ENCODE data around the gene CYBB.

CYBB gene

GRCh38 chrX:37776987-37777325 is 2.9 kb upstream of the CYBB start:
- no peaks in the 10 kb centered on the region for H3K27me3 ChIP-seq (ENCODE audit: insufficient read depth, low read length)
- H4K8ac ChIP-seq (ENCODE audit: low read depth, low read length): no peak overlapping the region
- no CpG with 5 or more reads among the region's 2 CpGs for WGBS (ENCODE audit: extremely low coverage, insufficient coverage, insufficient read length)
- H3K4me1 ChIP-seq (ENCODE audit: control insufficient read depth in 1 of 2, insufficient read depth in 2 of 2, low read length in 2 of 2): no peaks in the 10 kb centered on the region
- H4K12ac ChIP-seq (ENCODE audit: low read depth, low read length): no peak overlapping the region
- H2BK120ac ChIP-seq (ENCODE audit: insufficient read depth, low read length, poor library complexity): no peak overlapping the region
- H3K27ac ChIP-seq (ENCODE audit: low read depth, low read length): no peak overlapping the region
- H3K9me3 ChIP-seq (ENCODE audit: insufficient read depth, low read depth, low read length): no peaks in the 10 kb centered on the region
- no peak for DNase-seq
- H3K18ac ChIP-seq (ENCODE audit: low read length): no peak overlapping the region
- no peak overlapping the region for H2AFZ ChIP-seq (ENCODE audit: insufficient read depth, low read length, poor library complexity)
- H3K14ac ChIP-seq (ENCODE audit: low read length): no peak overlapping the region
- no peak overlapping the region for H2BK12ac ChIP-seq (ENCODE audit: low read length)
- no peak overlapping the region for H3K4me2 ChIP-seq (ENCODE audit: low read length)
- H3K9ac ChIP-seq (ENCODE audit: low read length): no peak overlapping the region
- H2BK5ac ChIP-seq (ENCODE audit: low read depth, low read length, poor library complexity): no peak overlapping the region
- H4K91ac ChIP-seq (ENCODE audit: low read depth, low read length): no peak overlapping the region
- no peak overlapping the region for H2AK5ac ChIP-seq (ENCODE audit: low read length)
- H3K79me1 ChIP-seq (ENCODE audit: low read length): no peaks in the 10 kb centered on the region
- H3K23ac ChIP-seq (ENCODE audit: low read length): no peak overlapping the region
- no peak overlapping the region for H3K4ac ChIP-seq (ENCODE audit: low read depth, low read length)
- no peaks in the 10 kb centered on the region for H3K36me3 ChIP-seq (ENCODE audit: control insufficient read depth in 1 of 2, insufficient read depth in 2 of 2, low read length in 2 of 2)
- H3K79me2 ChIP-seq (ENCODE audit: control insufficient read depth, insufficient read depth, low read length, poor library complexity): no peaks in the 10 kb centered on the region
- no peak overlapping the region for H3K4me3 ChIP-seq (ENCODE audit: low read depth, low read length)

- no peak overlapping the region for H2BK12ac ChIP-seq (ENCODE audit: low read length)
- no peak overlapping the region for H3K18ac ChIP-seq (ENCODE audit: low read length)
- no peak overlapping the region for H2AFZ ChIP-seq (ENCODE audit: insufficient read depth, low read length, poor library complexity)
- no peak overlapping the region for H2BK120ac ChIP-seq (ENCODE audit: insufficient read depth, low read length, poor library complexity)
- H4K12ac ChIP-seq (ENCODE audit: low read depth, low read length): no peak overlapping the region
- no peak overlapping the region for H3K23ac ChIP-seq (ENCODE audit: low read length)
- H3K14ac ChIP-seq (ENCODE audit: low read length): no peak overlapping the region
- no peaks in the 10 kb centered on the region for H3K4me1 ChIP-seq (ENCODE audit: control insufficient read depth in 1 of 2, insufficient read depth in 2 of 2, low read length in 2 of 2)
- DNase-seq: no peak
- H3K4ac ChIP-seq (ENCODE audit: low read depth, low read length): no peak overlapping the region
- H2AK5ac ChIP-seq (ENCODE audit: low read length): no peak overlapping the region
- H3K27ac ChIP-seq (ENCODE audit: low read depth, low read length): no peak overlapping the region
- no peak overlapping the region for H4K91ac ChIP-seq (ENCODE audit: low read depth, low read length)
- no peaks in the 10 kb centered on the region for H3K79me2 ChIP-seq (ENCODE audit: control insufficient read depth, insufficient read depth, low read length, poor library complexity)
- no peak overlapping the region for H3K9ac ChIP-seq (ENCODE audit: low read length)
- no peak overlapping the region for H3K4me3 ChIP-seq (ENCODE audit: low read depth, low read length)
- no peak overlapping the region for H3K4me2 ChIP-seq (ENCODE audit: low read length)
- H3K36me3 ChIP-seq (ENCODE audit: control insufficient read depth in 1 of 2, insufficient read depth in 2 of 2, low read length in 2 of 2): no peaks in the 10 kb centered on the region
- H3K9me3 ChIP-seq (ENCODE audit: insufficient read depth, low read depth, low read length): no peaks in the 10 kb centered on the region
- no peak overlapping the region for H2BK5ac ChIP-seq (ENCODE audit: low read depth, low read length, poor library complexity)
- no peak overlapping the region for H4K8ac ChIP-seq (ENCODE audit: low read depth, low read length)
- WGBS (ENCODE audit: extremely low coverage, insufficient coverage, insufficient read length): no CpG with 5 or more reads among the region's 4 CpGs
- H3K79me1 ChIP-seq (ENCODE audit: low read length): no peaks in the 10 kb centered on the region
- no peaks in the 10 kb centered on the region for H3K27me3 ChIP-seq (ENCODE audit: insufficient read depth, low read length)
Measured at GRCh38 chrX:37781081-37781480, 1.2 kb downstream of the CYBB start.

DNA sequence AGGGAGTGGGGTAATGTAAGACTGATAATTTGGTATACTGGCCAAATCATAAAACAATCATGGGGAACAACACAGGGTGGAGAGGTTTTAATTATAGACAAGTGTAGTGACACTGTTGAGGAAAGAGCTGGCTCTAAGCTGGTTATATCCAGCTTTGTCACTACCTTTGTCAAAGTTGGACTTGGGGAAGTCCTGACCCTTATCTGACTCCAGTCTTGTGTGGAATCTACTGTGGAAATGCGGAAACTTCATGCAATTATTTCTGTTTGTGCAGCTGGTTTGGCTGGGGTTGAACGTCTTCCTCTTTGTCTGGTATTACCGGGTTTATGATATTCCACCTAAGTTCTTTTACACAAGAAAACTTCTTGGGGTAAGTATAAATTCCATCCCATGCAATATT is 2.0 kb downstream of the CYBB start:
- no peak overlapping the region for H3K23ac ChIP-seq (ENCODE audit: low read length)
- H2BK12ac ChIP-seq (ENCODE audit: low read length): no peak overlapping the region
- no peak overlapping the region for H2AFZ ChIP-seq (ENCODE audit: insufficient read depth, low read length, poor library complexity)
- H3K27ac ChIP-seq (ENCODE audit: low read depth, low read length): no peak overlapping the region
- no peak overlapping the region for H4K12ac ChIP-seq (ENCODE audit: low read depth, low read length)
- no peaks in the 10 kb centered on the region for H3K27me3 ChIP-seq (ENCODE audit: insufficient read depth, low read length)
- H2BK120ac ChIP-seq (ENCODE audit: insufficient read depth, low read length, poor library complexity): no peak overlapping the region
- H4K8ac ChIP-seq (ENCODE audit: low read depth, low read length): no peak overlapping the region
- H3K18ac ChIP-seq (ENCODE audit: low read length): no peak overlapping the region
- H3K9me3 ChIP-seq (ENCODE audit: insufficient read depth, low read depth, low read length): no peaks in the 10 kb centered on the region
- H3K4ac ChIP-seq (ENCODE audit: low read depth, low read length): no peak overlapping the region
- peak; percentile 11 to 50 for DNase-seq
- no peaks in the 10 kb centered on the region for H3K36me3 ChIP-seq (ENCODE audit: control insufficient read depth in 1 of 2, insufficient read depth in 2 of 2, low read length in 2 of 2)
- no peak overlapping the region for H3K4me3 ChIP-seq (ENCODE audit: low read depth, low read length)
- H3K79me2 ChIP-seq (ENCODE audit: control insufficient read depth, insufficient read depth, low read length, poor library complexity): no peaks in the 10 kb centered on the region
- H3K9ac ChIP-seq (ENCODE audit: low read length): no peak overlapping the region
- WGBS (ENCODE audit: extremely low coverage, insufficient coverage, insufficient read length): no CpG with 5 or more reads among the region's 3 CpGs
- H3K4me2 ChIP-seq (ENCODE audit: low read length): no peak overlapping the region
- no peaks in the 10 kb centered on the region for H3K79me1 ChIP-seq (ENCODE audit: low read length)
- no peak overlapping the region for H2BK5ac ChIP-seq (ENCODE audit: low read depth, low read length, poor library complexity)
- no peaks in the 10 kb centered on the region for H3K4me1 ChIP-seq (ENCODE audit: control insufficient read depth in 1 of 2, insufficient read depth in 2 of 2, low read length in 2 of 2)
- no peak overlapping the region for H4K91ac ChIP-seq (ENCODE audit: low read depth, low read length)
- no peak overlapping the region for H3K14ac ChIP-seq (ENCODE audit: low read length)
- no peak overlapping the region for H2AK5ac ChIP-seq (ENCODE audit: low read length)

DNA sequence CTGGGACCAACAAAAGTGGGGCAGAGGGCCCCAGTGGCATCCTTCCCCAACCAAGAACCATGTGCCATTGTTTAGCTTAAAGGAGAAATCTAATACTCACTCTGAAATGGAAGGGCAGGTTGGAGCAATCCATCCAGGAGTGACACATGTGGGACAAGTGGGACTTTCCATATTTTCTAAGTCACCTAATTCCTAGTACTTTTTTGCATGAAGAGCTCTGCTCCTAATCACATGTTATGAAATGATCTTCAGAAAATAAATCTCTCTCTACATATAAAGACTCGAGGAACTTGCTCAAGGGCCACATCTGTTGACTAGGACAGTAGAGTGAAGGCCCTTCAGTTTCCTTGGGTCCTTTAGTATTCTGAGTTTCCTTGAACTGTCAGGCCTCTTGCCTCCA is 2.5 kb downstream of the CYBB start:
- no peak for DNase-seq
- no peak overlapping the region for H4K91ac ChIP-seq (ENCODE audit: low read depth, low read length)
- H3K14ac ChIP-seq (ENCODE audit: low read length): no peak overlapping the region
- no peak overlapping the region for H4K8ac ChIP-seq (ENCODE audit: low read depth, low read length)
- no peak overlapping the region for H2BK12ac ChIP-seq (ENCODE audit: low read length)
- WGBS (ENCODE audit: extremely low coverage, insufficient coverage, insufficient read length): no CpG with 5 or more reads among the region's 1 CpG
- no peak overlapping the region for H3K23ac ChIP-seq (ENCODE audit: low read length)
- no peak overlapping the region for H3K27ac ChIP-seq (ENCODE audit: low read depth, low read length)
- H3K27me3 ChIP-seq (ENCODE audit: insufficient read depth, low read length): no peaks in the 10 kb centered on the region
- no peaks in the 10 kb centered on the region for H3K4me1 ChIP-seq (ENCODE audit: control insufficient read depth in 1 of 2, insufficient read depth in 2 of 2, low read length in 2 of 2)
- H4K12ac ChIP-seq (ENCODE audit: low read depth, low read length): no peak overlapping the region
- no peak overlapping the region for H2BK120ac ChIP-seq (ENCODE audit: insufficient read depth, low read length, poor library complexity)
- H3K18ac ChIP-seq (ENCODE audit: low read length): no peak overlapping the region
- H2AFZ ChIP-seq (ENCODE audit: insufficient read depth, low read length, poor library complexity): no peak overlapping the region
- no peak overlapping the region for H2AK5ac ChIP-seq (ENCODE audit: low read length)
- H3K4ac ChIP-seq (ENCODE audit: low read depth, low read length): no peak overlapping the region
- no peaks in the 10 kb centered on the region for H3K79me2 ChIP-seq (ENCODE audit: control insufficient read depth, insufficient read depth, low read length, poor library complexity)
- no peak overlapping the region for H3K9ac ChIP-seq (ENCODE audit: low read length)
- no peaks in the 10 kb centered on the region for H3K79me1 ChIP-seq (ENCODE audit: low read length)
- no peaks in the 10 kb centered on the region for H3K36me3 ChIP-seq (ENCODE audit: control insufficient read depth in 1 of 2, insufficient read depth in 2 of 2, low read length in 2 of 2)
- H3K4me3 ChIP-seq (ENCODE audit: low read depth, low read length): no peak overlapping the region
- H3K9me3 ChIP-seq (ENCODE audit: insufficient read depth, low read depth, low read length): no peaks in the 10 kb centered on the region
- H3K4me2 ChIP-seq (ENCODE audit: low read length): no peak overlapping the region
- H2BK5ac ChIP-seq (ENCODE audit: low read depth, low read length, poor library complexity): no peak overlapping the region

All from trophoblast cell (in vitro differentiated cells and primary cell).